GM21367 (cell line): ENCODE data around the gene ERFE.

Source experiments
- ATAC-seq: cut with Tn5 transposase; IDR thresholded peaks from one replicate; pipeline ENCODE4 v1.9.1; 2021; ENCODE audit not compliant: unreplicated experiment

Gene ERFE

DNA sequence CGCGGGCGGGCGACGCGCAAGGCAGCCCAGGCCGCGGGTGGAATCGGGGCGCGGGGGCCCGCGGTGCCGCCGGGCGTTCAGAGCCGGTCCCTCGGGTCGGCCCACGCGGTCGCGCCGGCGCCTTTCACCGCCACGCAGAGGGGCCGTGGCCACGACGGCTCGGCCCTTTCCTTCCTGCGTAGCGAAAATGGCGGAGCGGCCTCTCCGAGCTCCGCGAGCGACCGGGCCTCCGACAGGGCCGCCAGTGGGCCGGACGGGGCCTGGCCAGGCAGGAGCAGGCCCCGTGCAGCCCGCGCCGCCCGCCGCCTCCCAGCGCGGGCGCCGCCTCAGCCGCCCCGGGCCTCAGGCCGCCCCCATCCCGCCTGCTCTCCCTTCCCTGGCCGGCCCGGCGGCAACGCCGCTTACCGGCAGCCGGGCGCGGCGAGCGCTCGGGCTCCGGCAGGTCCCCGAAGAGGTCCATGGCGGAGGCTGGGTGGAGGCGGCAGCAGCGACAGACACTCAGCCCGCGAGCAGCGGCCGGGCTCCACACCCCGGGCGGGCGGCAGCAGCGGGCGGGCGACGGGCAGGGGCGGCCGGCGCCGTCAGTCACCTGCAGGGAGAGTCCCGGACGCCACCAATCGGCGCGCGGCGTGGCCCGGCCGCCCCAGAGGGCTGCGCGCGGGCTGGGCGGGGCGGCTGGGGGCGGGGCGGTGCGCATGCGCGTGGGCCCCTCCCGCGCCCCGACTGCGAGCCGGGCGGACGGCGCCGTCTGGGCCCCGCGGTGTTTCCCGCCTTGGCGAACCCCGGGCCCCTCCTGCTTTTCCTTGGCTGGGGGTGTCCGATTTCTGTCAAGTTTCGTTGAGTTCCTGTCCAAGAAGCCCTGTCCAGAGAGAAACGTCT is 44.6 kb downstream of the ERFE start, which contains the start of gene ILKAP:
TSS of gene ILKAP (minus strand) at position 602 of the 879 bp plus-strand sequence. CDS start at position 460, 142 bp downstream.
- ATAC-seq = peak; percentile 91

DNA sequence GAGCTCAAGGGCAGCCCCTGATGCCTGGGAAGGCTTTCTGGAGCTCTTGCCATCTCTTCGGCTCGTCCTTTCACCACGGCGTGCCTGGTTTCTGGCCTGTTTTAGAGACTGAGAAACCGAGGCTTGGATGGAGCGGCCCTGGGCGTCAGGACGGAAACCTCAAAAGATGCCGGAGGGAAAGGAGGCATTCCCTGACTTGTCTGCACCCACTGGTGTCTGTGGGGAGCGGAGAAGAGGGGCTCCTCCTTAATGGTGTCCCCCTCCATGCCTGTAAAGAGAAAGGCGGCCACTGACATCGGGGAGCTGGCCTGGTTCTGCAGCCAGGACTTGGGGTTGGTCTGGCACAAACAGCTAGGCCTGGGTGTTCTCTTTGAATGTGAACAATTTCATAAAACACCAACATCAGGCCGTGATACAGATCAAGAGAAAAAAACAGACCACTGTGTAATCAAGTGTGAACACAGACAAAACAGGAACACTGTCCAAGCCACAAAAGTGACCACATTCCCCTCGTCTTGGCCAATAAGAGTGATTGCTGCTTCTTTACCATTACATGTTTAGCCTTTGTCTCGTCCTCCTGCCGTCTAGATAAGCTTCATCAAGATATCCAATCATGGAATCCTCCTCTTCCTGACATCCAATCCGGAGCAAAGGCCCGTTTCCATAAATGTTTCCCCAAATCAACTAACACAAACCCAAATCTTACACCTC is 45.4 kb downstream of the ERFE start:
- no peak for ATAC-seq

DNA sequence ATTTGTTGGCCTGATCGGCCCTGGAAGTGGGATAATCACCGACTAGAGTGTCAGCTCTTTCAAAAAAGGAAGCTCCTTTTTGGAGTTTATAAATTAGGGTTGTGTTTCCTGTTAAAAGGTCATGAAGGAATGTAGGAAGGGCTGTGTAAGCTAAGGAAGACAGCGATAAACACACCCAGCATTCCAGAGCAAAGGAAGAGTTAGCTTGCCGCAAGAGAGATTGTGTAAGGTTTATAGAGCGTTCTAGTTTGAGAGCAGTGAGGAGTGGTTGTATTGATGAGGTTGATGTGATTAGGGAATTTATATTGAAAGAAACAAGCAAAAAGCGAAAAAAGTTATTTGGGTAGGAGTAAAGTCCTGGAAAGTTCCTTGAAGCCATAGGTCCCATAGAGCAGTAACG is 48.2 kb downstream of the ERFE start:
- no peak for ATAC-seq

DNA sequence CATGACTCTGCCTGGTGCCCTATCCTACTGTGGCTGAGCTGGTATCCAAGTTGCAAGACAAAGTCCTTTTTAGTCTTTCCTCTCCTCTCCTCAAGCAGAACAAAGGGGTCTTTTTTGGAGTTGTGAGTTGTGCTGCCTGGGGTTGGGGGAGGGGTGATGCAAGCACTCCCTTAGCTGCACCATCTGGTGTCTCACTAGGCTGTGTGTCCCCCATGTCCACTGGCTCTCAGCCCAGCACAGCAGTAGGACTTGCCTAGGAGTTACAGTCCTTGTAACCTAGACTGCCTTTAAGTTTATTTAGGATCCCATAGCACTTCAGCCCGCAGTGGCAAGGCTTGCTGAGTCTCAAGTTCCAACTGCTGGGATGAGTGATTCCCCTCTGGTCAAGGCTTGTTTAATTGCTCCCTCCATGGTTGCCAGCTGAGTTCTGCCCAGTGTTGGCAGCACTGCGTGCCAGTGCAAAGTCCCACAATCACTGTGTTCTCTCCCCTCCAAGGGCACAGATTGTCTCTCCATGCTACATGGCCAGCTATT is 57.9 kb downstream of the ERFE start:
- ATAC-seq = no peak
